Right forelimb (tissue), 1 donor: ENCODE measurements around the gene UBASH3B.
"Not testable (repeated sequence)": the region's sequence is repeated elsewhere in the genome, so short reads cannot be mapped to it uniquely, and the experiment has no call there.

ENCODE experiments used
- DNase-seq: peaks from one replicate; pipeline ENCODE4 v3.0.0-alpha.2; 2018

Gene UBASH3B

DNA sequence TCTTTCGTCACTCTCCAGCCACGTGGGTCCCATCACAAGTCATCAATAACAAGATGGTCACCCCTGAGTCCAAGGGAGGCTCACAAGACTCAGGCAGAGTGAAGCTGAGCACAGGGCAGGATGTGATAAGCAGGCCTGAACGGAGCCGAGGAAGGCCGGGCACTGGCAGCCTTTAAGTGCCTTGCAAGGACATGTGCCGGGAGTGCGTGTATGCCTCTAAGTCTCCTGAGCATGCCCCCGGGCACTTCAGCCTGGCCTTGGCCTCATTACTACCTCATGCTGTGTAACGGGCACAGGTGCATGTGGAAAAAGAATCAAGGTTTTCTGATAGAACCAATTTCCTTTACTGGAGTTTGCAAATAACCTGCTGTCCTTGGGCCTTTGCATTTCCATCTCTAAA is 55.8 kb downstream of the UBASH3B start:
- DNase-seq = no peak

- no peak for DNase-seq
These were observed 56.4 kb downstream of the UBASH3B start for GRCh38 chr11:122711831-122712381.

- no peak for DNase-seq
These were observed 58.5 kb downstream of the UBASH3B start for GRCh38 chr11:122714004-122714403.

DNA sequence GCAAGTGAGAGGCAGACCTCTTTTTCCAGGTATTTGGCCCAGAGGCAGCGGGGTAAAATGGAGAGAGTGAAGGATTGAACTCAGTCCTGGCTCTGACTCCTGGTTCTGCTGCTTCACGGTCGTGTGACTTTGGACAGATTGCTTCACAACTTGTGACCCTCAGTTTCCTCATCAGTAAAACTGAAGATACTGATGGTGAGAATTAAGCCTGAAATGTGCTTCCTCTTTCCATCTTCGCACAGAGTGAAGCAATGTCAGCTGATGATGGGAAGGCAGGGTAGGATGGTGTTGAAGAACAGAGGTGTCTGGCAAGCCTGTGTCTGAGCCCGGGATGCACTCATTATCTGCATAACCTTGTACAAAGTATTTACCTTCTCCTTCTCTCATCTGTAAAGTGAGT is 59.0 kb downstream of the UBASH3B start:
- DNase-seq = no peak

DNA sequence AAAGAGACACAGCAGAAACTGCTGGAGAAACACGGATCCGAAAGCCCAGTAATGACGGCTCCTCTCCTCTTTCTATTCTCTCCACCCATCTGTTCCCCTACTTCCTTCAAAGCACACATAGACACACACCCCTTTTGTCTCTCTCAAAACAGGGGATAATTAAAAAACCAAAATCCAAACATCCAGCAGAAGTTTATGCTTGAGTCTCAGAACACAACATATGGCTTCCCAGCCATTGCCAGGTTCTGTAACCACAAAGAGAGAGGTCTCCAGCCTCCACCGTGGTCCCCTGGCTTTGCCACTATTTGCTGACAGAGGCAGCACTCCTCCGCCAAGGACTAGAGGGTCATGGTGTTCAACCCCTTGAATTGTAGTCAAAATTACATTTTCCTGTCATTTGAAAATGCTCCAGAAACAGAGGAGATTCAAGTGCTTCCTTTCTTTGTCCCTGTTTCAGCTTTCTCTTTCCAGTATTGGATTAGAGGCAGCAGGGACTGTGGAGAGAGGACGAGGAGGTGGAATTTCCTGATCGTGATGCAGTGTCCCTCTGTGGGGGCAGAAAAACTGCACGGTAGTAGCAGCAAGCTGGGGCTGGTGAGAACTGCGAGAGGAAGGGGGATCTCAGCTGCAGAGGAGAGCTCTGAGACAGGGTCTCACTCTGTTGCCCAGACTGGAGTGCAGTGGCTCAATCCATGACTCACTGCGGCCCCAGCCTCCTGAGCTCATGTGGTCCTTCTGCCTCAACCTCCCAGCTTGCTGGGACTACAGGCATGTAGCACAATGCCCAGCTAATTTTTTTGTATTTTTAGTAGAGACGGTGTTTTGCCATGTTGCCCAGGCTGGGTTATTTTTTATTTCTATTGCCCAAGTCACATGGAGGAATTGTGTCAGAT is 60.3 kb downstream of the UBASH3B start:
- no peak for DNase-seq

DNA sequence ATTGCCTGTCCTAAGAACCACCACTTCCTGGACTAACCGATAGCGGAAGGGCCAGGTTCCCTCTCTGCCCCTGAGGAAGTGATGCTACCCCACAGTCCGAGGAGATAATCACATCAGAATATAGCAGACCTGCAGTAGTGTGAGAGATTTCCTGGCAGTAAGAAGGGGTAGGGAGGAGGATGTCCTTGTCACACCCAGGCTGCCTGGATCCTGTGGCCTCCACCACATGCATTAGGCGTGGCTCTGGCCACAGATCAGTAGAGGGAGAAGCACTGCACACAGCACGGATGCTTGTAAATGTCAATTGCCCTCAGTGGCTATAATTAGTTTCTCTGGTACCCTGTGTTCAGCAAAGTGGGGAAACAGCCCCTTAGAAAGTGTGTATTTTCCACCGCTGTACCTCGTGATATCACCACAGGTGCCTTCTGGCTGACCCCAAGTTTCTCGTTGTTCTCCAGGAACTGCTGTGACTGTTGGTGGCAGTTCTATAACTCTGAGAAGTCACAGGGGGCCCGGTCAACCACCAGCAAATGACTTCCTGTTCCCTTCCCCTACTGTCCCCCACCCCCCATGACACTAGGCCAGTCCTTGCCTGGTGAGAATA is 61.8 kb downstream of the UBASH3B start:
- DNase-seq = no peak

- DNase-seq = no peak
These were observed 64.8 kb downstream of the UBASH3B start for GRCh38 chr11:122720107-122720881.

DNA sequence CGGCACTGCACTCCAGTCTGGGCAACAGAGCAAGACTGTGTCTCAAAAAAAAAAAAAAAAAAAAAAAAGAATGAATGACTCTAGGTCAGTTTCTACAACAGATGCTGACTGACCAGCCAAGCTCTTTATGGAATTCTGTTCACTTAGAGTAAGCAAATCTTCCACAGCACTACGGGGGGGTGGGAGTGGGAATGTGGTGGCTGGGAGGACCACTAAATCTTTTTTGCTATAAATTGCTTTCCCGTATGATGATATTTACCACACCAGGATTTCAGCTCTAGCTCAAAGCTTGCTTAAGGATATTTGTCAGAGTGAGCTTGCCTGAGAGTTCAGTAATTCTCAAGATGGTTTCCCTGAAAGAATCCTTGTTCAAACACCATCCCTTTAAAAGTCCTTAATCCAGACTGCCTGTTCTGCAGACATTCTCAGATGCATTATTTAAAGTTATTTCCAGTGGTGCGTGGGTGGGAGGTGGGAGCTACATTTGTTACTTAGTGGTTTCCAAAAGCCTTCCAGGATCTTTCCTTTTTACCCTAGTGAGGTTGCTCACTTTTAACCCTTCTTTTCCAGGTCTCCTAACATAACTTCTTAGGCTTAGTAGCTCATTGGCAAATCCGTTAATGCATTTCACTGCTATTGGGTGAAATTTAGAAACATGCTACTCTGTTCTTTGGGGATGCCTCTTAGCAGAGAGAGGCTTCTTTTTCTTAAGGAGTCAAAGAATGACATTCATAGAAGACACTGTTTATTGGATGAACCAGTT is 65.9 kb downstream of the UBASH3B start:
- no peak for DNase-seq

DNA sequence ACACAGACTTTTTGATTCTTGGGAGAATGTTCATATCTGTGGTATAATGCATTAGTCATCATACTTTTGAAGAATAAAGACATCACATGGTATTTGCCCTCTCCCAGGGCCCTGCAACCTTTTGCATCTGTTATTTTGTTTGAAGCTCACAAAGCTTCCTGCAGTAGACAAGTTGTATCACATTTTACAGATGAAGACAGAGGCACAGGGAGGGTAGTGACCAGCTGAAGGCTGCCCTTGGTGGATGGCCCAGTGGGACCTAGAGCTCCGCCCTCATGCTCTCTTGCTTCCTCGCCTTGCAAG is 66.4 kb downstream of the UBASH3B start:
- DNase-seq = no peak

DNA sequence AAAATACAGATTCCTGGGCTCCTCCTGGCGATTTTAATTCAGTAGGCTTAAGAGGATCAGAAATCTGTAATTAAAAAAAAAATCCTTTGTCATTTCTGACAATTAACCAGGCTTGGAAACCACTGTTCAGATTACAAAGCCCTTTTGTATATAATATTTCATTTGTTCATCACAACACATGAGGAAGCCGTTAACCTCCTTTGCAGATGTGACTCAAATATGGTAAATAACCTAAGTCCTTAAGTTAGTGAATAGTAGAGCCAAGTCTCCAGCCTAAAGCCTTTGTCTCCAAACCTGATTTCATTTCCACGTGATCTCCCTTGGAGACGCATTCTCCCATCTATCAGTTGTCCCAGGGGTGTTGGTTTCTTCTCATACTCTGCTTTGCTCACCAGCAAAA is 67.6 kb downstream of the UBASH3B start:
- no peak for DNase-seq

- no peak for DNase-seq
These were observed 68.1 kb downstream of the UBASH3B start for GRCh38 chr11:122723576-122723975.

DNA sequence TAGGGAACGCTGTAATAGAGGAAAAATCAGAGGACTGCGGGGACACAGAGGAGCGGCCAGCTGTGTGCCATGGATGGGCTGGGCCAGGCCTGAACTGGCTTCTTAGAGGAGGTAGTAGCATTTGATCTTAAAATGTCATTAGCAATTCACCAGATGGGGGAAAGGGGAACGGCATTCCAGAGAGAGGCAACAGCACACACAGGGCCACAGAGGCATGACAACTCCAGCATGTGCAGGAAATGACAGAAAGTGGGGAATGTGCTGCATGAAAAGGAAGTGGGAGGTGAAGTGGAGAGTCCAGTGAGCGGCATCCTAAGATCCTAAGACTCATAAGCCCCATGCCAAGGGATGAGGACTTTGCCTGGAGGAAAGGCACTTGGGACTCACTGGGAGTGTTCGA is 69.0 kb downstream of the UBASH3B start:
- DNase-seq = no peak

- DNase-seq = no peak
These were observed 70.5 kb downstream of the UBASH3B start for GRCh38 chr11:122726028-122726427.

DNA sequence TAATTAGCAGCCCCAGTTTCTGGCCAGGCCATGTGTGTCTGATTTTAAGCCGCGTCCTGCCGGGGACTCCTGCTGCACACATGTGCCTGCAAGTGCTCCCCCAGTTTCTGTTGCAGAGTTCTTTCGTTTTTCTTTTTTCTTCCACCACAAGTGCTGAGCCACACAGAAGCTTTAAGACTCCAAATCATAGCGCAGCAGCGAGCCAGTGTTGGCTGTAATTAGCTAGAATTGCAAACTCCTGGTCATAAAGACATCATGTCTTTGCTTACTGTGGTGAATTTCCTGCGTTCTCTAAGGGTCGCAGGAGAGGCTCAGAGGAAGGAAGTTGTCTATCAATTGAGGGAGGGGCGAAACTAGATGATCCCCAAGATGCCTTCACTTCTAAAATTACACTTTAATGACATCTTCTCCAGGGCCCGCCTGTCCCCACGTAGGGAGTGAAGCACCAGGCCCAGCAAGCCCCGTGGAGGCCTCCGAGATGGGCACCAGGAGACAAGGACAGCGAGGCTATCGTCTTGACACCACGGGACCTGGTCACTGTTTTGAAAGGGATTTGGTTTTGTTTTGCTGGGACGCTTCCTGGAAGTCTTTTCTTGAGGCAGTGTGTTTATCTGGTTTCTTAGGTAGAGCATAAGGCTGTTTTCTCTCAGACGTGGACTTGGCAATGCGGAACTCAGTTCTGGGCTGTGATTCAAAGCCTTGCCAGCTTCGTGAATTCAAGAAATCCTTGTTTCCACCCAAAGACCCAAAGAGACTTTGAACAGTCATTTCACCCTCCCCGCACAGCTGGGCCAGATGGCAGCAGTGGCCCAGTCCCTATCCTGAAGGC is 71.8 kb downstream of the UBASH3B start:
- DNase-seq = no peak

DNA sequence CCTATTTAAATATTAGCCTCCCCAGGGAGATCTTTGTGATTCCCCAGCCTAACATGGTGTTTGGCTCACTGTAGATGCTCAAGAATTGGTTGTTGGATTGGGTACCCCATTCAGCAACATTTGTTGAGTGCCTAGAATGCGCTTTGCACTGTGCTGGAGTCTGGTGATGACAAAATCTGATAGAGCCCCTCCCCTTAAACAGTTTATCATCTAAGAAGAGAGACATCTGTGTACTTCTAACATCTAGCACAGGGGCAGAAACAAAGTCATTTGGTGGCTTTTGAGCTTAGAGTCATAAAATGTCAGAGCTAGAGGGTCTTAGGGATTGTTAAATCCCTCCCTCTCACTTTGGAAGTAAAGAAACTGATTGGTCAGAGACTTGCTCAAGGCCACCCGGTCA is 73.0 kb downstream of the UBASH3B start:
- no peak for DNase-seq

DNA sequence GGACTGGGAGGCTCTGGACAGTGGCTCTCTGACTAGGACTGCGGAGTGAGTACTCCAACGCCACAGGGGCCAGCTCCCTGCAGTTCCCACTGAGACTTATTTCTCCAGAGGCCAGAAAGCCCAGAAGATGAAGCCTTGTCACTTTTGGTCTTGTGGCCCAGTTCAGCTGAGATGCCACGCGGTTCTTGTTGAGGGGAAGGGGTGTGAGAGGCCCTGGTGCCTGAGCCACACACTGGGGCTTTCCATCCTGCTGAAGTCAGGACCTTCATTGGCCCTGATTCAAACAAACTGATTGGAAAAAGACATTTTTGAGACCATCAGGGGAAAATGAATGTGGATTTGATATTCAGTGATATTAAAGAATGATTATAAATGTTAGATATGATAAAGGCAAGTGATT is 73.6 kb downstream of the UBASH3B start:
- DNase-seq = no peak

DNA sequence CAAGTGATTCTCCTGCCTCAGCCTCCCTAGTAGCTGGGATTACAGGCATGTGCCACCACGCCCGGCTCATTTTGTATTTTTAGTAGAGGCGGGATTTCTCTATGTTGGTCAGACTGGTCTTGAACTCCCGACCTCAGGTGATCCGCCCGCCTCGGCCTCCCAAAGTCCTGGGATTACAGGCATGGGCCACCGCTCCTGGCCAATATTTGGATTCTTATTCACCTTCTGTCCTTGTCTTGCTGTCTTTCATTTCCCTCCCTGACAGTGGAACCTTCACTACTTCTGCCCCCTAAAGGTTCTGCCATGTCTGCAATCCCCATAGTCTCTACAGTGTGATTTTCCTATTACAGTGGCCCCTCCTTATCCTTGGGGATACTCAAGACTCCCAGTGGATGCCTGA is 75.2 kb downstream of the UBASH3B start:
- DNase-seq = not testable (repeated sequence)

GRCh38 chr11:122731500-122731913 is 76.0 kb downstream of the UBASH3B start:
- no peak for DNase-seq

DNA sequence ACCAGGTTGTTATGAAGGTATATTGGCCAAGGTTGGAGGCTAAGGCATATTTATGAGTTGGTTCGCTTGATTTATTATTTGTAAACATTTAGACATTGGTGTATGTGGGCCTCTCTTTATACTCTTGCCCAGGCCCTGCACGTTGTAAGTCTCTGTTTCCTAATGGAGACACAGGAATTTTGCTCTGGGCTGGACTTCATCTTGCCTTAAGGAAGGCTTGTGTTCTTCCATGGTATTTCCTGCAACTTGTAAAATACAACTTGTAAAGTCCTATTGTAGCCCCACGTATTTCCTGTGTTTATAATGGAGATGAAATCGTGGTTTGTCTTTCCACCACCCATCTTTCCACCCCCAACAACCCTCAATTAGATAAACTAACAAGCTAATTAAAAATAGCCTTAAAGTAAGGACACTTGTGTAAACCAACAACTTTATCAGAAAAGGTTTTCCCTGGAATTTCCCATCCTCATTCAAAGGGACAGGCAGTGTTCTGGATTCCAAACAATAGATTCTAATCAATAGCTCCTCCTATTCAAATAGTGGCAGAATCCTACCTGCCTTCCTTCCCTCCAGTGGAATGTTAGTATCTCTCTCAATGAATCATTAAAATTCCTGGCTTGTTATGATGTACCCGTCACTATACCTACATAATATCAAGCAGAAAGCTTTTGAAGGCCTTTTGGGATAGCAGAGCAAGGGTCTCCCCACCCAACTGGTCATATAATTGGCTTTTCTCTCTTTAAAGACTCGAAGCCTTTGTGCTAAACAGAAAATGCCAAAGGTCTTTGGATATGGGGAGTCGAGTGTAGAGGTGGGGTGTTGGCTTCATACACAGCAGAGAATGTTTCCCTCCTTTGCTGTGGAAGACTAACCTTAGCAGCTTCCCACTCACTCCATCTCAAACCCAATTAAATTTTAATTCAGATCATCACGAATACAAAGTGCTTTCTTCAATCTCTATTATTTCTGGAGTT is 77.1 kb downstream of the UBASH3B start:
- no peak for DNase-seq

GRCh38 chr11:122733318-122733717 is 77.8 kb downstream of the UBASH3B start:
- no peak for DNase-seq
